Mesenchymal stem cell (in vitro differentiated cells and primary cell): ENCODE measurements around the gene KIAA0825.

Experiments
- DNase-seq: peaks from one replicate; pipeline ENCODE4 v3.0.0-alpha.2; 2013
- H2AFZ ChIP-seq: one replicate; pipeline ENCODE4 v1.6.1; 2013; ENCODE audit warnings: low read depth, mild to moderate bottlenecking, control low read depth, inconsistent platforms, low read length, moderate library complexity
- H2AK5ac ChIP-seq: 2 replicates; pipeline ENCODE4 v1.6.1; 2013; ENCODE audit warnings: low read length, moderate library complexity, mild to moderate bottlenecking, inconsistent platforms; ENCODE audit not compliant: severe bottlenecking
- H2BK120ac ChIP-seq: one replicate; pipeline ENCODE4 v1.6.1; 2013; ENCODE audit warnings: low read depth, mild to moderate bottlenecking, inconsistent platforms, low read length, moderate library complexity
- H2BK12ac ChIP-seq, 2 experiments: one replicate each; pipeline ENCODE4 v1.6.1; 2013; ENCODE audit warnings: inconsistent platforms in 2 of 2, low read length in 2 of 2, mild to moderate bottlenecking in 2 of 2, moderate library complexity in 2 of 2, control low read depth in 1 of 2
- H2BK15ac ChIP-seq: one replicate; pipeline ENCODE4 v1.6.1; 2013; ENCODE audit warnings: mild to moderate bottlenecking, low read depth, inconsistent platforms; ENCODE audit not compliant: poor library complexity, severe bottlenecking
- H2BK5ac ChIP-seq: 2 replicates; pipeline ENCODE4 v1.6.1; 2013; ENCODE audit warnings: low read depth, mild to moderate bottlenecking, low read length, control low read depth, inconsistent platforms; ENCODE audit not compliant: poor library complexity, severe bottlenecking
- H3K14ac ChIP-seq, 2 experiments: one replicate each; pipeline ENCODE4 v1.6.1; 2013; ENCODE audit warnings: inconsistent platforms in 2 of 2, low read length in 2 of 2, control low read depth in 1 of 2, mild to moderate bottlenecking in 1 of 2, moderate library complexity in 1 of 2
- H3K18ac ChIP-seq, 2 experiments: one replicate each; pipeline ENCODE4 v1.6.1; 2013; ENCODE audit warnings: inconsistent platforms in 2 of 2, low read length in 2 of 2, control low read depth in 1 of 2, low read depth in 1 of 2, mild to moderate bottlenecking in 1 of 2
- H3K23ac ChIP-seq, 2 experiments: one replicate each; pipeline ENCODE4 v1.6.1; 2013; ENCODE audit warnings: inconsistent platforms in 2 of 2, low read length in 2 of 2, mild to moderate bottlenecking in 2 of 2, moderate library complexity in 2 of 2, control low read depth in 1 of 2
- H3K27ac ChIP-seq: 2 replicates; pipeline ENCODE4 v1.5.1; 2013; ENCODE audit warnings: mild to moderate bottlenecking, moderate library complexity, low read length, control low read depth, inconsistent platforms; ENCODE audit not compliant: poor library complexity, severe bottlenecking
- H3K27me3 ChIP-seq, 2 experiments: 2 replicates each; pipeline versions ENCODE4 v1.6.1 to v1.7.0; 2013; ENCODE audit warnings: low read length in 2 of 2, mild to moderate bottlenecking in 2 of 2, moderate library complexity in 2 of 2, control low read depth in 1 of 2, inconsistent platforms in 1 of 2; ENCODE audit not compliant: control insufficient read depth in 1 of 2, insufficient read depth in 1 of 2
- H3K36me3 ChIP-seq, 2 experiments: 2 replicates each; pipeline versions ENCODE4 v1.6.1 to v1.7.0; 2013; ENCODE audit warnings: low read length in 2 of 2, control low read depth in 1 of 2, inconsistent platforms in 1 of 2, low read depth in 1 of 2, mild to moderate bottlenecking in 1 of 2; ENCODE audit not compliant: insufficient read depth in 2 of 2, control insufficient read depth in 1 of 2
- H3K4ac ChIP-seq, 2 experiments: one replicate each; pipeline ENCODE4 v1.6.1; 2013; ENCODE audit warnings: inconsistent platforms in 2 of 2, low read length in 2 of 2, mild to moderate bottlenecking in 2 of 2, moderate library complexity in 2 of 2, control low read depth in 1 of 2, low read depth in 1 of 2
- H3K4me1 ChIP-seq: 2 replicates; pipeline ENCODE4 v1.6.1; 2013; ENCODE audit warnings: low read depth, low read length, control low read depth; ENCODE audit not compliant: control insufficient read depth, insufficient read depth
- H3K4me2 ChIP-seq: 2 replicates; pipeline ENCODE4 v1.6.1; 2013; ENCODE audit warnings: low read length, mild to moderate bottlenecking, inconsistent platforms; ENCODE audit not compliant: poor library complexity, severe bottlenecking
- H3K4me3 ChIP-seq, 2 experiments: 2 replicates each; pipeline versions ENCODE4 v1.5.1 to v1.7.0; 2013; ENCODE audit warnings: low read length in 2 of 2, mild to moderate bottlenecking in 2 of 2, control low read depth in 1 of 2, low read depth in 1 of 2; ENCODE audit not compliant: insufficient read depth in 1 of 2
- H3K79me1 ChIP-seq: replicated peaks from 2 replicates; pipeline ENCODE4 v1.6.1; 2013; ENCODE audit warnings: mild to moderate bottlenecking, control low read depth, low read length, inconsistent platforms; ENCODE audit not compliant: poor library complexity, severe bottlenecking
- H3K9ac ChIP-seq: 2 replicates; pipeline ENCODE4 v1.7.0; 2013; ENCODE audit warnings: mild to moderate bottlenecking, low read length, moderate library complexity
- H3K9me3 ChIP-seq: 2 replicates; pipeline ENCODE4 v1.7.0; 2013; ENCODE audit warnings: mild to moderate bottlenecking, low read length; ENCODE audit not compliant: control insufficient read depth
- H4K8ac ChIP-seq: one replicate; pipeline ENCODE4 v1.6.1; 2013; ENCODE audit warnings: inconsistent platforms, mild to moderate bottlenecking, low read length, moderate library complexity
- H4K91ac ChIP-seq: one replicate; pipeline ENCODE4 v1.6.1; 2013; ENCODE audit warnings: mild to moderate bottlenecking, low read length, inconsistent platforms
- WGBS: methylation state at CpG from one replicate; pipeline ENCODE4 v1.1.7; 2013; ENCODE audit warnings: mixed read lengths; 5-methylcytosine and 5-hydroxymethylcytosine counted together

Gene KIAA0825

GRCh38 chr5:94571415-94571814 is 47.0 kb downstream of the KIAA0825 start:
- Histone ChIP-seq H3K9ac (no peak overlapping the region), H2BK5ac (no peak overlapping the region)
- no peak for DNase-seq

GRCh38 chr5:94564812-94565211 is 53.6 kb downstream of the KIAA0825 start:
- no peak overlapping the region for H2AFZ ChIP-seq
- no peak overlapping the region for H3K4me2 ChIP-seq
- H3K4me3 ChIP-seq, result no peak overlapping the region
- H3K14ac ChIP-seq, result no peak overlapping the region
- no peaks in the 10 kb centered on the region for H3K79me1 ChIP-seq
- no peaks in the 10 kb centered on the region for H3K4me1 ChIP-seq
- no peak overlapping the region for H3K9ac ChIP-seq
- no peaks in the 10 kb centered on the region for H3K36me3 ChIP-seq
- H2BK120ac ChIP-seq, result no peak overlapping the region
- WGBS, result no CpG with 5 or more reads among the region's 1 CpG
- no peak for DNase-seq
- H3K27ac ChIP-seq, result no peak overlapping the region
- no peak overlapping the region for H3K23ac ChIP-seq
- no peak overlapping the region for H2BK15ac ChIP-seq
- H3K4ac ChIP-seq, result no peak overlapping the region
- H4K8ac ChIP-seq, result no peak overlapping the region
- no peak overlapping the region for H2BK5ac ChIP-seq
- H2AK5ac ChIP-seq, result no peak overlapping the region
- H4K91ac ChIP-seq, result no peak overlapping the region
- H3K18ac ChIP-seq, result no peak overlapping the region
- H3K27me3 ChIP-seq, result no peaks in the 10 kb centered on the region
- H3K9me3 ChIP-seq, result no peaks in the 10 kb centered on the region
- H2BK12ac ChIP-seq, result no peak overlapping the region

More at GRCh38 chr5:94571415-94571814, 47.0 kb downstream of the KIAA0825 start:
- H3K23ac ChIP-seq, result no peak overlapping the region
- H3K4me1 ChIP-seq, result no peaks in the 10 kb centered on the region
- H3K4ac ChIP-seq, result no peak overlapping the region
- no peak overlapping the region for H2BK120ac ChIP-seq
- H4K91ac ChIP-seq, result no peak overlapping the region
- H3K36me3 ChIP-seq, result no peaks in the 10 kb centered on the region
- H3K9me3 ChIP-seq, result no peaks in the 10 kb centered on the region
- H3K14ac ChIP-seq, result no peak overlapping the region
- no peak overlapping the region for H2BK15ac ChIP-seq
- H3K79me1 ChIP-seq, result peaks cover 1% of the 10 kb centered on the region
- H3K4me2 ChIP-seq, result no peak overlapping the region
- H2AK5ac ChIP-seq, result no peak overlapping the region
- H4K8ac ChIP-seq, result no peak overlapping the region
- H3K18ac ChIP-seq, result no peak overlapping the region
- no peak overlapping the region for H3K4me3 ChIP-seq
- H3K27me3 ChIP-seq, result no peaks in the 10 kb centered on the region
- no peak overlapping the region for H3K27ac ChIP-seq
- H2AFZ ChIP-seq, result no peak overlapping the region
- no peak overlapping the region for H2BK12ac ChIP-seq

- 100% methylated on average over 1 of the region's 2 CpGs for WGBS
- H3K79me1 ChIP-seq, result no peaks in the 10 kb centered on the region
- no peak overlapping the region for H3K23ac ChIP-seq
- H2AFZ ChIP-seq, result no peak overlapping the region
- no peak for DNase-seq
- no peak overlapping the region for H3K4me3 ChIP-seq
- H4K8ac ChIP-seq, result no peak overlapping the region
- H3K9me3 ChIP-seq, result no peaks in the 10 kb centered on the region
- H2BK15ac ChIP-seq, result no peak overlapping the region
- no peak overlapping the region for H2BK12ac ChIP-seq
- no peaks in the 10 kb centered on the region for H3K36me3 ChIP-seq
- no peaks in the 10 kb centered on the region for H3K27me3 ChIP-seq
- H3K4me1 ChIP-seq, result peaks cover 4% of the 10 kb centered on the region
- no peak overlapping the region for H2AK5ac ChIP-seq
- no peak overlapping the region for H3K18ac ChIP-seq
- no peak overlapping the region for H2BK120ac ChIP-seq
- H3K27ac ChIP-seq, result no peak overlapping the region
- H4K91ac ChIP-seq, result no peak overlapping the region
- H3K4ac ChIP-seq, result no peak overlapping the region
- H3K14ac ChIP-seq, result no peak overlapping the region
- no peak overlapping the region for H3K9ac ChIP-seq
- H3K4me2 ChIP-seq, result no peak overlapping the region
- H2BK5ac ChIP-seq, result no peak overlapping the region
These were observed 56.0 kb downstream of the KIAA0825 start for GRCh38 chr5:94562327-94562971.

GRCh38 chr5:94558028-94558427 is 60.4 kb downstream of the KIAA0825 start:
- WGBS, result 99% methylated on average over 5 of the region's 5 CpGs
- Histone ChIP-seq H3K79me1 (no peaks in the 10 kb centered on the region), H2BK12ac (no peak overlapping the region), H3K4me2 (no peak overlapping the region), H3K14ac (no peak overlapping the region), H3K23ac (no peak overlapping the region), H3K9ac (no peak overlapping the region), H3K4me3 (no peak overlapping the region), H3K36me3 (no peaks in the 10 kb centered on the region), H2AFZ (no peak overlapping the region), H3K27me3 (no peaks in the 10 kb centered on the region), H2AK5ac (peak overlapping the region; percentile 21), H3K18ac (no peak overlapping the region), H2BK120ac (no peak overlapping the region), H3K4me1 (peaks cover 4% of the 10 kb centered on the region), H3K4ac (no peak overlapping the region), H2BK15ac (no peak overlapping the region), H3K9me3 (no peaks in the 10 kb centered on the region), H4K8ac (no peak overlapping the region), H3K27ac (no peak overlapping the region), H4K91ac (no peak overlapping the region), H2BK5ac (no peak overlapping the region)
- DNase-seq, result no peak
